ENCODE measurements around the gene PABPC3. TPM values are rescaled to one million over a fixed set of nuclear protein-coding genes. Genes with fewer than 3 reads are reported as not detected.

PABPC3 gene
- total RNA-seq, 2 experiments from 2014 or later = 0.13 to 0.49 TPM

DNA sequence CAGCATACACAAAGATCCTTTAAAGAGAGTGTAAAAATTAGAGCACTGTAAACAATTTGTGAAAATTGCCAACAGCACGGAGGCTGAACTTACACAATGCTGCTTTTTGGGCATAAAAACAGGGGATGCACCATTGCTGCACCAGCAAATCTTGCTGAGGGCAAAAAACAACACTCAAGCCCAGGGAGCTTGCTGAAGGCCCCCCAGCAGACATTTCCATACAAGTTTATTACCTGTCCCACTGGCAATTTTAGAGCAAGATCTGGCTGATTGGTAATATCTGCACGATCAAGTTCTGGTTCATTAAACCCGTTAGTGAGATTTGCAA lies 41.8 kb downstream of the PABPC3 start:
- no TSS peak for BruUV-seq (replicated peaks)
- Histone ChIP-seq H3K4me3 (ENCODE audit: low read depth, low read length, poor library complexity, severe bottlenecking) (no peak overlapping the region), H3K4me1 (ENCODE audit: insufficient read depth, low read length, poor library complexity, severe bottlenecking) (no peaks in the 10 kb centered on the region), H2AFZ (ENCODE audit: low read length) (no peak overlapping the region), H3K27ac (ENCODE audit: low read depth, low read length, poor library complexity, severe bottlenecking) (no peak overlapping the region), H3K9me3 (ENCODE audit: low read length) (no peaks in the 10 kb centered on the region), H3K79me2 (ENCODE audit: insufficient read depth, low read depth, low read length) (no peaks in the 10 kb centered on the region), H3K9me2 (ENCODE audit: insufficient read depth, low read length) (no peaks in the 10 kb centered on the region), H3K36me3 (ENCODE audit: insufficient read depth, low read length) (no peaks in the 10 kb centered on the region), H3K4me2 (ENCODE audit: low read length) (no peak overlapping the region), H4K20me1 (ENCODE audit: insufficient read depth, low read length) (no peaks in the 10 kb centered on the region)
- TF ChIP-seq EZH2phosphoT487 (IDR thresholded peaks at IDR 0.05; ENCODE audit: borderline replicate concordance, low read depth, low read length) = no peak
- TF ChIP-seq, protein P1, sequence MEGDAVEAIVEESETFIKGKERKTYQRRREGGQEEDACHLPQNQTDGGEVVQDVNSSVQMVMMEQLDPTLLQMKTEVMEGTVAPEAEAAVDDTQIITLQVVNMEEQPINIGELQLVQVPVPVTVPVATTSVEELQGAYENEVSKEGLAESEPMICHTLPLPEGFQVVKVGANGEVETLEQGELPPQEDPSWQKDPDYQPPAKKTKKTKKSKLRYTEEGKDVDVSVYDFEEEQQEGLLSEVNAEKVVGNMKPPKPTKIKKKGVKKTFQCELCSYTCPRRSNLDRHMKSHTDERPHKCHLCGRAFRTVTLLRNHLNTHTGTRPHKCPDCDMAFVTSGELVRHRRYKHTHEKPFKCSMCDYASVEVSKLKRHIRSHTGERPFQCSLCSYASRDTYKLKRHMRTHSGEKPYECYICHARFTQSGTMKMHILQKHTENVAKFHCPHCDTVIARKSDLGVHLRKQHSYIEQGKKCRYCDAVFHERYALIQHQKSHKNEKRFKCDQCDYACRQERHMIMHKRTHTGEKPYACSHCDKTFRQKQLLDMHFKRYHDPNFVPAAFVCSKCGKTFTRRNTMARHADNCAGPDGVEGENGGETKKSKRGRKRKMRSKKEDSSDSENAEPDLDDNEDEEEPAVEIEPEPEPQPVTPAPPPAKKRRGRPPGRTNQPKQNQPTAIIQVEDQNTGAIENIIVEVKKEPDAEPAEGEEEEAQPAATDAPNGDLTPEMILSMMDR (conservative IDR thresholded peaks at IDR 0.05; ENCODE audit: low read length) = no peak
- intact Hi-C loops (cut with micrococcal nuclease; ENCODE audit: unreplicated experiment) = no loop called here
- no peak for DNase-seq (ENCODE audit: low spot score)
- ChIA-PET CTCF (ENCODE audit: unreplicated experiment) (no interaction called here), POLR2A (interaction anchor here (0.6 kb wide), 1 partner anchor 112 kb away, joined by 3 read pairs; no protein-coding TSS in a partner anchor)

DNA sequence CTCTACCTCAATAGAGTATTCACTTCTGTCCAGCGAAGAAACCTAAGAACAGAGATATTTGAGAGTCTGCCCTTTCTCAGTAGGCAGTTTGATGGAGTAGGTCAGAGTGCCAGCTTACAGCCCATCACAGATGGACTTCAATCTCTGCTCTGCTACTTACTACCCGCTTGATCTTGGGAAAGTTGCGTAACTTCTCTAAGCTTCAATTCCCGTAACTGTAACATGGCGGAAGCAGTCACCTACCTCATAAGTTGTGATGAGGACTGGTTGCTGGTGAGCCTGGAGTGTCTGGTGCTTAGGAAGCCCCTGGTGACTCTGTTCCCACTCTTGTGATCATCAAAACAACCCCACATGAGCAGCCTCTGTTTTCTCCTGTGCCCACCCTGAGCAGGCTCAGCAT lies 45.1 kb downstream of the PABPC3 start:
- H3K4me3 ChIP-seq (ENCODE audit: low read depth, low read length, poor library complexity, severe bottlenecking) = no peak overlapping the region
- no peaks in the 10 kb centered on the region for H3K36me3 ChIP-seq (ENCODE audit: insufficient read depth, low read length)
- ChIA-PET CTCF (ENCODE audit: unreplicated experiment) (no interaction called here), POLR2A (no interaction called here)
- H3K9me2 ChIP-seq (ENCODE audit: insufficient read depth, low read length) = no peaks in the 10 kb centered on the region
- BruUV-seq (replicated peaks) = no TSS peak
- no peaks in the 10 kb centered on the region for H3K9me3 ChIP-seq (ENCODE audit: low read length)
- intact Hi-C loops (cut with micrococcal nuclease; ENCODE audit: unreplicated experiment) = no loop called here
- no peaks in the 10 kb centered on the region for H3K4me1 ChIP-seq (ENCODE audit: insufficient read depth, low read length, poor library complexity, severe bottlenecking)
- no peaks in the 10 kb centered on the region for H4K20me1 ChIP-seq (ENCODE audit: insufficient read depth, low read length)
- H3K79me2 ChIP-seq (ENCODE audit: insufficient read depth, low read depth, low read length) = no peaks in the 10 kb centered on the region
- H3K27ac ChIP-seq (ENCODE audit: low read depth, low read length, poor library complexity, severe bottlenecking) = no peak overlapping the region
- no peak for TF ChIP-seq EZH2phosphoT487 (IDR thresholded peaks at IDR 0.05; ENCODE audit: borderline replicate concordance, low read depth, low read length)
- TF ChIP-seq, protein P1 (conservative IDR thresholded peaks at IDR 0.05; ENCODE audit: low read length) = no peak
- DNase-seq (ENCODE audit: low spot score) = no peak
- H2AFZ ChIP-seq (ENCODE audit: low read length) = no peak overlapping the region
- H3K4me2 ChIP-seq (ENCODE audit: low read length) = no peak overlapping the region

DNA sequence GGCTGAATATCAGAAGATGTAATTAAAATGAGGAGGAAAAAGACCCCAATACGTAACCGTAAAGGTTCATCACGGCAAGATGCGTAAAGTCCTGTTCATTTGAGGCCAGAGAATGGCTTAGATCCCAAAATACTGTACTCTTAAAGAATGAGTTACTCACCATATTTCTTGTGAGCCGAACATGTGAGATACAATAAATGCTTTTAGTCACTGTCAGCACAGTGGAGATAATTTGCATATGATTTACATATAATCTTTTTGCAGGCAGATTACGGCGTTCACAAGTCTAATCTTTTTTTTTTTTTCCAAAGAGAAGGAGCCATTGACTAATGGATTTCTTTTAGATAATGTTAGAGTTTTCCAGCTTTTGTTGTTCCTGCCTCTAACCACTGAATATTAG lies 47.8 kb downstream of the PABPC3 start:
- Histone ChIP-seq H2AFZ (ENCODE audit: low read length) (no peak overlapping the region), H3K9me2 (ENCODE audit: insufficient read depth, low read length) (no peaks in the 10 kb centered on the region), H3K4me1 (ENCODE audit: insufficient read depth, low read length, poor library complexity, severe bottlenecking) (no peaks in the 10 kb centered on the region), H3K79me2 (ENCODE audit: insufficient read depth, low read depth, low read length) (no peaks in the 10 kb centered on the region), H3K4me3 (ENCODE audit: low read depth, low read length, poor library complexity, severe bottlenecking) (no peak overlapping the region), H3K27ac (ENCODE audit: low read depth, low read length, poor library complexity, severe bottlenecking) (no peak overlapping the region), H3K9me3 (ENCODE audit: low read length) (0 out of 2 replicates have a peak, but pooled peaks cover 6% of the 10 kb centered on the region), H3K36me3 (ENCODE audit: insufficient read depth, low read length) (no peaks in the 10 kb centered on the region), H4K20me1 (ENCODE audit: insufficient read depth, low read length) (no peaks in the 10 kb centered on the region), H3K4me2 (ENCODE audit: low read length) (no peak overlapping the region)
- DNase-seq (ENCODE audit: low spot score) = no peak
- ChIA-PET CTCF (ENCODE audit: unreplicated experiment) (no interaction called here), POLR2A (no interaction called here)
- no TSS peak for BruUV-seq (replicated peaks)
- intact Hi-C loops (cut with micrococcal nuclease; ENCODE audit: unreplicated experiment) = no loop called here
- TF ChIP-seq EZH2phosphoT487 (IDR thresholded peaks at IDR 0.05; ENCODE audit: borderline replicate concordance, low read depth, low read length) = no peak
- TF ChIP-seq, protein P1 (conservative IDR thresholded peaks at IDR 0.05; ENCODE audit: low read length) = no peak
